Heart left ventricle (tissue), 16 donors: ENCODE data around the gene NCOA1. TPM values are rescaled to one million over a fixed set of nuclear protein-coding genes. Genes with fewer than 3 reads are reported as not detected.

Experiments
- ATAC-seq, 4 donors: fragments of 200-7000 bp; cut with Tn5 transposase; one replicate each; pipeline ENCODE4 v1.9.1; 2020 to 2022; ENCODE audit warnings: moderate library complexity in 4 of 4, mild to moderate bottlenecking in 3 of 4, moderate number of reproducible peaks in 1 of 4
- DNase-seq, 5 donors: peaks; one replicate each; pipeline ENCODE4 v3.0.0-alpha.2; 2020
- H3K27ac ChIP-seq, 12 donors: fragments of 200-600 bp; sonication (generic) in 4 of 12; one replicate each; pipeline versions ENCODE4 v1.5.0 to v1.8.0; 2016 to 2022; ENCODE audit warnings: mild to moderate bottlenecking in 2 of 12
- H3K27me3 ChIP-seq, 9 donors: fragments of 200-600 bp; sonication (generic) in 2 of 9; one replicate each; pipeline versions ENCODE4 v1.5.1 to v1.8.0; 2016 to 2022; ENCODE audit warnings: mild to moderate bottlenecking in 3 of 9
- H3K36me3 ChIP-seq, 9 donors: fragments of 200-600 bp; sonication (generic) in 2 of 9; one replicate each; pipeline versions ENCODE4 v1.5.0 to v1.8.0; 2018 to 2022; ENCODE audit warnings: mild to moderate bottlenecking in 2 of 9
- H3K4me1 ChIP-seq, 12 donors: fragments of 200-600 bp; sonication (generic) in 4 of 12; one replicate each; pipeline versions ENCODE4 v1.5.0 to v1.8.0; 2016 to 2022; ENCODE audit warnings: mild to moderate bottlenecking in 3 of 12
- H3K4me3 ChIP-seq, 12 donors: fragments of 200-600 bp; sonication (generic) in 4 of 12; one replicate each; pipeline versions ENCODE4 v1.5.0 to v1.8.0; 2017 to 2022; ENCODE audit warnings: mild to moderate bottlenecking in 9 of 12, moderate library complexity in 4 of 12
- H3K9me3 ChIP-seq, 12 donors: fragments of 200-600 bp; sonication (generic) in 4 of 12; one replicate each; pipeline versions ENCODE4 v1.5.0 to v1.8.0; 2016 to 2022; ENCODE audit warnings: mild to moderate bottlenecking in 1 of 12
- CTCF ChIP-seq, 12 donors: fragments of 200-600 bp; sonication (generic) in 4 of 12; IDR thresholded peaks; one replicate each; pipeline versions ENCODE4 v1.5.0 to v1.8.0; 2018 to 2022; ENCODE audit warnings: antibody characterized with exemption in 12 of 12, mild to moderate bottlenecking in 5 of 12
- POLR2A ChIP-seq, 2 donors: fragments of 450-650 bp; IDR thresholded peaks; one replicate each; pipeline ENCODE4 v1.6.1; 2017; ENCODE audit warnings: antibody characterized with exemption in 2 of 2, mild to moderate bottlenecking in 2 of 2, moderate library complexity in 2 of 2
- WGBS, 4 donors: extraction: QIAGEN DNeasy Blood & Tissue Kit in 2 of 4; methylation state at CpG; one replicate each; pipeline versions ENCODE4 v1.1.5 to v1.1.7; 2013 to 2018; 5-methylcytosine and 5-hydroxymethylcytosine counted together
- intact Hi-C, 10 donors: fragments of 100-400 bp; cut with DNase I; formaldehyde crosslinking; loops; one replicate each; pipeline versions ENCODE4 v1.11.1 to v1.14.2; 2022
- polyA plus RNA-seq, 2 donors: library from polyadenylated mRNA; stranded (reverse); fragments of 200-250 nt; gene quantifications; one replicate each; pipeline ENCODE4 v1.2.3, GENCODE V29; 2013
- total RNA-seq, 9 donors: library from RNA; depleted of rRNA in 2 of 9; stranded (reverse); fragments of >200 nt in 2 of 9; fragmentation: NEBNext Ultra II Directional in 3 of 9; extraction: Animal tissue kit (Norgen Biotek cat#: 25700) in 3 of 9; gene quantifications; one replicate each; pipeline versions ENCODE4 v1.1.0 to v1.2.4, GENCODE V29; 2016 to 2023
- donor health status: ischemic (EF 13 %, LVEDD 7.1; RV severe dilation, severe dysfunction).
- donor health status: healthy with polysubstance abuse.
- donor health status: DM: no; HTN: yes; CAD: no.
- donor health status: DM: no; HTN: no; CAD: no.
- donor health status: ischemic (EF 25% LVEDD 6.9; RV normal size, moderate dysfunction).
- donor health status: ischemic (EF 25% LVEDD 5.7; RV mildly dilated, moderate dysfunction).
- donor health status: healthy.
- donor health status: DM: yes; HTN: yes; CAD: no.
- donor health status: ischemic (EF 35%, LVEDD 5.7; RV mildly dilated, moderate dysfunction).
- donor health status: nonischemic (EF 11% LVEDD 7.7; RV severe dilation, severe dysfunction).
- donor health status: DM: yes; HTN: yes; CAD: no.
- donor health status: PGD.
- donor health status: ischemic (EF 29% LVEDD 5.4; RV normal size, mild dysfunction).
- donor health status: nonischemic (EF 23%, LVEDD 6.1; RV moderate dilation, normal function).

The NCOA1 gene
- total and polyA plus RNA-seq, 11 donors: 8.5 to 42.3 (median 32.4) TPM

- Histone ChIP-seq H3K27ac (no peak overlapping the region), H3K36me3 (no peaks in the 10 kb centered on the region), H3K27me3 (no peaks in the 10 kb centered on the region), H3K4me3 (peak overlapping the region in 1 of 12 donors; percentile 89), H3K9me3 (no peaks in the 10 kb centered on the region), H3K4me1 (peaks cover 7 to 78% (median 41%) of the 10 kb centered on the region in 12 donors)
- intact Hi-C loops: loop anchor here in 6 of 10 donors (5.0 to 10.0 kb wide), 7 partner anchors 57 to 298 kb away; partner anchors contain the start of genes CENPO (in 1 of the 6) and PTRHD1 (in 1 of the 6)
- 67 to 76% (median 72%) methylated on average over 7 of the region's 7 CpGs for WGBS, 4 donors
- ATAC-seq (no peak), DNase-seq (no peak)
- no peak for TF ChIP-seq POLR2A (IDR thresholded peaks at IDR 0.05)
- no peak for TF ChIP-seq CTCF (IDR thresholded peaks at IDR 0.05)
Observed at GRCh38 chr2:24494410-24494809, 3.4 kb downstream of the NCOA1 start.

- no peak overlapping the region for H3K27ac ChIP-seq
- ATAC-seq: no peak
- TF ChIP-seq CTCF (IDR thresholded peaks at IDR 0.05) (no peak), POLR2A (IDR thresholded peaks at IDR 0.05) (no peak)
- no peaks in the 10 kb centered on the region for H3K27me3 ChIP-seq
- no peak for DNase-seq
- intact Hi-C loops: loop anchor here in 5 of 10 donors (5.0 to 10.0 kb wide), 4 partner anchors 67 to 219 kb away; no protein-coding TSS in a partner anchor
- no peak overlapping the region for H3K4me3 ChIP-seq
- H3K9me3 ChIP-seq: no peaks in the 10 kb centered on the region
- 85 to 88% (median 85%) methylated on average over 4 of the region's 4 CpGs for WGBS, 4 donors
- no peaks in the 10 kb centered on the region for H3K36me3 ChIP-seq
- peaks cover 7 to 79% (median 34%) of the 10 kb centered on the region in 12 donors for H3K4me1 ChIP-seq
Observed at GRCh38 chr2:24495451-24495850, 4.4 kb downstream of the NCOA1 start.

GRCh38 chr2:24496959-24497358, 5.9 kb downstream of the NCOA1 start:
- intact Hi-C loops: loop anchor here in 5 of 10 donors (5.0 to 10.0 kb wide), 4 partner anchors 65 to 218 kb away; no protein-coding TSS in a partner anchor
- TF ChIP-seq POLR2A (IDR thresholded peaks at IDR 0.05) (no peak), CTCF (IDR thresholded peaks at IDR 0.05) (no peak)
- DNase-seq: no peak
- Histone ChIP-seq H3K9me3 (no peaks in the 10 kb centered on the region), H3K4me3 (no peak overlapping the region), H3K27me3 (no peaks in the 10 kb centered on the region), H3K36me3 (no peaks in the 10 kb centered on the region), H3K4me1 (peaks cover 7 to 81% (median 38%) of the 10 kb centered on the region in 12 donors), H3K27ac (no peak overlapping the region)
- WGBS, 4 donors: 79 to 86% (median 84%) methylated on average over 4 of the region's 4 CpGs
- ATAC-seq: no peak

GRCh38 chr2:24497685-24498084, 6.6 kb downstream of the NCOA1 start:
- H3K4me3 ChIP-seq: no peak overlapping the region
- intact Hi-C loops: loop anchor here in 5 of 10 donors (5.0 to 10.0 kb wide), 4 partner anchors 65 to 217 kb away; no protein-coding TSS in a partner anchor
- no peaks in the 10 kb centered on the region for H3K36me3 ChIP-seq
- H3K27me3 ChIP-seq: no peaks in the 10 kb centered on the region
- DNase-seq (no peak), ATAC-seq (no peak)
- TF ChIP-seq CTCF (IDR thresholded peaks at IDR 0.05) (no peak), POLR2A (IDR thresholded peaks at IDR 0.05) (no peak)
- no peak overlapping the region for H3K27ac ChIP-seq
- no peaks in the 10 kb centered on the region for H3K9me3 ChIP-seq
- peaks cover 7 to 85% (median 39%) of the 10 kb centered on the region in 12 donors for H3K4me1 ChIP-seq
